SK-N-MC (cell line): ENCODE results near the gene TP53.

Experiments
- EZH2 ChIP-seq: fragments of 200-600 bp; sonication (generic); IDR thresholded peaks from one replicate; pipeline ENCODE4 v1.6.1; 2017; ENCODE audit warnings: antibody characterized with exemption
- POLR2AphosphoS5 ChIP-seq: IDR thresholded peaks from 2 replicates; pipeline ENCODE4 v1.6.1; 2012; ENCODE audit warnings: mild to moderate bottlenecking, low read depth, low read length, borderline replicate concordance

GRCh38 chr17:7706631-7707354, 19.5 kb upstream of the TP53 start:
- no peak for TF ChIP-seq POLR2AphosphoS5
- no peak for TF ChIP-seq EZH2
